Adrenal gland (tissue), 12 donors: ENCODE measurements around the gene MGMT. TPM values are rescaled to one million over a fixed set of nuclear protein-coding genes. Genes with fewer than 3 reads are reported as not detected.

Experiments used
- DNase-seq, 7 donors: peaks; one replicate each; pipeline ENCODE4 v3.0.0-alpha.2; 2019 to 2020
- H3K27ac ChIP-seq, 5 donors: fragments of 200-600 bp; sonication (generic) in 4 of 5; 1 replicate in 3 of 5; 2 replicates in 2 of 5; pipeline versions ENCODE4 v1.5.1 to v1.8.0; 2016 to 2020; ENCODE audit warnings: mild to moderate bottlenecking in 1 of 5
- H3K27me3 ChIP-seq: fragments of 200-600 bp; 2 replicates; pipeline ENCODE4 v1.8.0; 2021
- H3K36me3 ChIP-seq, 2 donors: fragments of 200-600 bp; replicated peaks in 1 of 2; 1 replicate in 1 of 2; 2 replicates in 1 of 2; pipeline versions ENCODE4 v1.5.1 to v1.8.0; 2018 to 2022
- H3K4me1 ChIP-seq, 2 donors: fragments of 200-600 bp; replicated peaks in 1 of 2; 1 replicate in 1 of 2; 2 replicates in 1 of 2; pipeline versions ENCODE4 v1.5.1 to v1.8.0; 2018 to 2021
- H3K4me3 ChIP-seq, 4 donors: fragments of 200-600 bp; sonication (generic) in 3 of 4; one replicate each; pipeline ENCODE4 v1.5.1; 2016 to 2018
- H3K9me3 ChIP-seq, 3 donors: fragments of 200-600 bp; sonication (generic) in 1 of 3; replicated peaks in 1 of 3; 1 replicate in 2 of 3; 2 replicates in 1 of 3; pipeline versions ENCODE4 v1.5.1 to v1.8.0; 2016 to 2021
- POLR2A ChIP-seq, 2 donors: fragments of 450-650 bp; IDR thresholded peaks; one replicate each; pipeline ENCODE4 v1.6.1; 2017; ENCODE audit warnings: antibody characterized with exemption in 2 of 2, mild to moderate bottlenecking in 2 of 2, moderate library complexity in 1 of 2
- WGBS, 4 donors: extraction: QIAGEN DNeasy Blood & Tissue Kit in 2 of 4; methylation state at CpG; one replicate each; pipeline versions ENCODE4 v1.1.5 to v1.1.7; 2013 to 2017; 5-methylcytosine and 5-hydroxymethylcytosine counted together
- intact Hi-C, 2 donors: fragments of 100-400 bp; cut with DNase I; formaldehyde crosslinking; loops; one replicate each; pipeline versions ENCODE4 v1.14.1 to v1.15.0; 2022 to 2023
- polyA plus RNA-seq, 3 donors: library from polyadenylated mRNA; stranded (reverse); fragments of 200-250 nt in 2 of 3; fragments of 350-450 nt in 1 of 3; fragmentation: Illumina TruSeq in 1 of 3; extraction: RNeasy Lipid Tissue Mini Kit (QIAGEN cat#74804) in 1 of 3; gene quantifications; one replicate each; pipeline ENCODE4 v1.2.3, GENCODE V29; 2013 to 2014
- total RNA-seq, 9 donors: library from RNA; depleted of rRNA in 4 of 9; stranded (reverse); fragments of >200 nt in 4 of 9; fragments of 120-200 nt in 1 of 9; fragmentation: NEBNext Ultra II Directional in 1 of 9; extraction: Animal tissue kit (Norgen Biotek cat#: 25700) in 1 of 9; gene quantifications; one replicate each; pipeline versions ENCODE4 v1.1.0 to v1.2.4, GENCODE V29; 2013 to 2023
- TF ChIP-seq, protein P1 (sequence below), 6 experiments: fragments of 450-650 bp in 4 of 6; fragments of 200-600 bp in 2 of 6; sonication (generic) in 1 of 6; IDR thresholded peaks; 1 replicate in 5 of 6; 2 replicates in 1 of 6; pipeline versions ENCODE4 v1.5.1 to v1.8.0; 2016 to 2021; ENCODE audit warnings: antibody characterized with exemption in 6 of 6, mild to moderate bottlenecking in 2 of 6, moderate library complexity in 1 of 6
- donor health status: healthy with polysubstance abuse.
- donor health status: Bipolar disorder and iron deficiency.
- donor health status: DM: yes; HTN: yes; CAD: no.
- donor health status: DM: no; HTN: no; CAD: no.
- donor health status: DM: no; HTN: no; CAD: no.
- donor health status: DM: yes; HTN: yes; CAD: no.

MGMT gene
- total and polyA plus RNA-seq, 12 donors = 3.8 to 35.8 (median 21.2) TPM

DNA sequence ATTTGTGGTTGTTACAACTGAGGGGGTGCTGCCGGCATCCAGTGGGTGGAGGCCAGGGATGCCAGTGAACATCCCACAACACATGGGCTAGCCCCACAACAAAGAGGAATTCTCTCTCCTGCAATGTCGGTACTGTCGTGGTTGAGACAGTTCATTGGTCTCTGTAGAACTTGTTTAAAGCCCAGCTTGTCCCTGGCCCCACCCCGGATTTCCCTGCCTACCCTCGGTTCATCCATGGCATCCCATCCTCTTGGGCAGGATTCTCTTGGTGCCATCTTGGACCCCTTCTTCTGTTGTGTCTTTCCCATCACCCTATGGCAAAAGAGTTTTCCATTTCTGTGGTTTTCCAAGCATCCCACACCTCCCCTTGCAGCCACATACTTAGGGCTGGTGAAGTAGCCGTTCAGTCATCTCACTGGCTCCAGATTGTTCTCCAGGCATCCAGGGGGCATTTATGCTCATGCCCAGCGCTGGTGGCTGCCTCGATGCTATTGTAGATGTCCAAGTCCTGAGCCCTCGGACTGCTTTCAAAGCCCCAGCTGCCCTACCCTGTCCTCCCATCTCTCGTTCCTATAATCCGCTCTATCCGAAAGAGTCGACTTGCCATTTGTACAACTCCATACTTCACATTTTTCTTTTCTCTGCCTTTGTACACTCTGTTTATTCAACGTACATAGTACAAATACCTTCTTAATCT, 39.2 kb downstream of the MGMT start:
- TF ChIP-seq, protein P1, sequence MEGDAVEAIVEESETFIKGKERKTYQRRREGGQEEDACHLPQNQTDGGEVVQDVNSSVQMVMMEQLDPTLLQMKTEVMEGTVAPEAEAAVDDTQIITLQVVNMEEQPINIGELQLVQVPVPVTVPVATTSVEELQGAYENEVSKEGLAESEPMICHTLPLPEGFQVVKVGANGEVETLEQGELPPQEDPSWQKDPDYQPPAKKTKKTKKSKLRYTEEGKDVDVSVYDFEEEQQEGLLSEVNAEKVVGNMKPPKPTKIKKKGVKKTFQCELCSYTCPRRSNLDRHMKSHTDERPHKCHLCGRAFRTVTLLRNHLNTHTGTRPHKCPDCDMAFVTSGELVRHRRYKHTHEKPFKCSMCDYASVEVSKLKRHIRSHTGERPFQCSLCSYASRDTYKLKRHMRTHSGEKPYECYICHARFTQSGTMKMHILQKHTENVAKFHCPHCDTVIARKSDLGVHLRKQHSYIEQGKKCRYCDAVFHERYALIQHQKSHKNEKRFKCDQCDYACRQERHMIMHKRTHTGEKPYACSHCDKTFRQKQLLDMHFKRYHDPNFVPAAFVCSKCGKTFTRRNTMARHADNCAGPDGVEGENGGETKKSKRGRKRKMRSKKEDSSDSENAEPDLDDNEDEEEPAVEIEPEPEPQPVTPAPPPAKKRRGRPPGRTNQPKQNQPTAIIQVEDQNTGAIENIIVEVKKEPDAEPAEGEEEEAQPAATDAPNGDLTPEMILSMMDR (IDR thresholded peaks at IDR 0.05) = no peak
- no peak for TF ChIP-seq POLR2A (IDR thresholded peaks at IDR 0.05)
- Histone ChIP-seq H3K9me3 (no peaks in the 10 kb centered on the region), H3K27ac (no peak overlapping the region), H3K36me3 (no peaks in the 10 kb centered on the region), H3K27me3 (no peaks in the 10 kb centered on the region), H3K4me1 (peaks cover 0 to 8% of the 10 kb centered on the region in 2 donors), H3K4me3 (no peak overlapping the region)
- intact Hi-C loops = no loop called here
- 84 to 89% (median 87%) methylated on average over 13 to 14 of the region's 14 CpGs for WGBS, 4 donors
- DNase-seq = no peak

GRCh38 chr10:129507216-129507889, 40.3 kb downstream of the MGMT start:
- WGBS, 4 donors = 70 to 95% (median 88%) methylated on average over 8 to 12 of the region's 12 CpGs
- no peaks in the 10 kb centered on the region for H3K9me3 ChIP-seq
- DNase-seq = no peak
- TF ChIP-seq, protein P1 (IDR thresholded peaks at IDR 0.05) = no peak
- TF ChIP-seq POLR2A (IDR thresholded peaks at IDR 0.05) = no peak
- intact Hi-C loops = no loop called here
- H3K27ac ChIP-seq = no peak overlapping the region
- no peak overlapping the region for H3K4me3 ChIP-seq
- H3K27me3 ChIP-seq = no peaks in the 10 kb centered on the region
- no peaks in the 10 kb centered on the region for H3K36me3 ChIP-seq
- H3K4me1 ChIP-seq = peaks cover 0 to 8% of the 10 kb centered on the region in 2 donors

- no peaks in the 10 kb centered on the region for H3K27me3 ChIP-seq
- TF ChIP-seq, protein P1 (IDR thresholded peaks at IDR 0.05) = no peak
- TF ChIP-seq POLR2A (IDR thresholded peaks at IDR 0.05) = no peak
- H3K9me3 ChIP-seq = no peaks in the 10 kb centered on the region
- intact Hi-C loops = no loop called here
- H3K4me1 ChIP-seq = no peaks in the 10 kb centered on the region
- H3K36me3 ChIP-seq = no peaks in the 10 kb centered on the region
- no peak overlapping the region for H3K4me3 ChIP-seq
- H3K27ac ChIP-seq = no peak overlapping the region
- 90 to 98% (median 96%) methylated on average over 12 of the region's 12 CpGs for WGBS, 4 donors
- no peak for DNase-seq
Observed at GRCh38 chr10:129509155-129509554, 42.1 kb downstream of the MGMT start.

DNA sequence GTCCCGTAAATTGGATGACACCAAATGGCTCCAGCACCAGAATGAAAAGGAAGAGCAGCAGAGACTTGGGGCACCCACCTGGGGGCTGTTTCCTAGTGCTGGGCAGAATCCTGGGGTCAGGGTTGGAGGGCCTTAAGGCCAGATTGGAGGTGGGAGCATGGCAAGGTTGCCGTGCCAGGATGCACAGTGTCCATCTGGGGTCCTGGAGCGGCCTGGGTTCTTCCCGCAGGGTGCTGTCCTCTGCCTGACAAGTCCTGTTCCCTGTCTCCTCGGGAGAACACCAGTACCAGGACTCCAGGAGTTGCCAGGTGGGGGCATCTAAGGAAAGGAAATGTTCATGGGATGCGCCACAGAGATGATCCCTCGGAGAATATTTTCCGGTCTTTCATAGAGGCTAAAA, 42.8 kb downstream of the MGMT start:
- intact Hi-C loops = no loop called here
- WGBS, 4 donors = 70 to 81% (median 78%) methylated on average over 7 to 8 of the region's 8 CpGs
- H3K27ac ChIP-seq = no peak overlapping the region
- no peak overlapping the region for H3K4me3 ChIP-seq
- no peaks in the 10 kb centered on the region for H3K9me3 ChIP-seq
- TF ChIP-seq, protein P1 (IDR thresholded peaks at IDR 0.05) = no peak
- TF ChIP-seq POLR2A (IDR thresholded peaks at IDR 0.05) = no peak
- H3K4me1 ChIP-seq = no peaks in the 10 kb centered on the region
- no peaks in the 10 kb centered on the region for H3K27me3 ChIP-seq
- no peaks in the 10 kb centered on the region for H3K36me3 ChIP-seq
- DNase-seq = peak in 1 of 7 donors; percentile 30
